ENCODE data around the gene MID1.

GRCh38 chrX:10533696-10534365 is 86.6 kb downstream of the MID1 start:
- TF ChIP-seq POLR2AphosphoS5 (IDR thresholded peaks at IDR 0.05; ENCODE audit: low read depth, low read length): no peak
- no peak for TF ChIP-seq PAX5 (IDR thresholded peaks at IDR 0.05; ENCODE audit: insufficient read depth, low read length, severe bottlenecking)
